HG03045 (cell line): Measurements from ENCODE around the gene COA1.
"Not testable (repeated sequence)": the region's sequence is repeated elsewhere in the genome, so short reads cannot be mapped to it uniquely, and the experiment has no call there.

Experiments
- ATAC-seq: cut with Tn5 transposase; IDR thresholded peaks from one replicate; pipeline ENCODE4 v1.9.1; 2021; ENCODE audit warnings: mild to moderate bottlenecking, moderate library complexity; ENCODE audit not compliant: unreplicated experiment

COA1 gene

DNA sequence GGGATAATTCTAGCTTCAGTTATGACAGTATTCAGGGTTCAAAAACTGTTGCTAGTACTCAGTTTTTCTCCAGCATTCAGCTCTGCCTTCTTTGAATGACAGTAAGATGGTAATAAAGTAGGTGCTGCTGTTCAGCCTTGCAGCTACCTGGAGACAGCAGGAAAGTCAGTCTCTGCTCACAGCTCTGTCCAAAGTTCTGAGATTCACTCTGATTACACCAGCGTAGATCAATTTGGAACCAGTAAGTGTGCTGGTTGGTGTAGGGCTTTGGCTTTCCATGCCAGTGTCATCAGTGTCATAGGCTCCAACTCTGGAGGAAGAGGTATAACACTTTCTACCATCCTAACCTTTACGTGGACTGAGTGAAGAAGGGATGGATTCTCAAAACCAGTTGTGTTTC, 120.2 kb downstream of the COA1 start:
- no peak for ATAC-seq

DNA sequence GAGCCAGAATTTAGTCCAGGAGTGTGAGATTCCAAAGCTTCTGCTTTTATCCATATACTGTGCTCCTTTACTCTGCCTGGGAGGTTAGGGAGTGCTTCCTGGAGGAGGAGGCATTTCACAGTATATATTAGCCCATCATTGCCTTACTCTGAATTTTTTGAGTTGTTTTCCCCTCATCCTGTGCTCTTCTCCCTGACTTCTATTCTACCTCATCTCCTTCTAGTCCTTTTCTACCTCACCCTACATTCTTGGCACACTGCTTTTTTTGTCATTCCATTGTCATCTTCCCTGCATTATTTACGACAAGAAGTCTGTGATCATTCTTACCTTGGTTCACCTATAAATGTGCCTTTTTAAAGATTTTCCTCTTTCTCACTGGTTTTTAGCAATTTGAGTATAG, 125.1 kb downstream of the COA1 start:
- no peak for ATAC-seq

DNA sequence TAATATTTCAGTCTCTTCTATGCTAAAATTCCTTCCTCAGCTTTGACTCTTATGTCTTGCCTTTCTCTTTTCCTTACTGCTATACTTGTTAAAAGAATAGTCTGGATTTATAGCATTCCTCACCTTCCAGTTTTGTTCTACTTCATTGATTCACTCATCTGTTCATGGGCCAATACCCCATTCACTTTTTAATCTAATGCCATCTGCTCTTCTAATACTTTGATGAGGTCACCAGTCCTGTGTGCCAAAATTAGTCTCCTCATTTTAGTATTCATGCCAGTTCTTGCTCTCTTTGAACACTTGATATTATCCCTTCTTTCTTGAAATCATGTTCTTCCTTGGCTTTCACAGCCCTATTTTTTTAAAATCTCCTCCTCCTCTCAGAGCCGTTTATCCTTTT, 127.1 kb downstream of the COA1 start:
- no peak for ATAC-seq

DNA sequence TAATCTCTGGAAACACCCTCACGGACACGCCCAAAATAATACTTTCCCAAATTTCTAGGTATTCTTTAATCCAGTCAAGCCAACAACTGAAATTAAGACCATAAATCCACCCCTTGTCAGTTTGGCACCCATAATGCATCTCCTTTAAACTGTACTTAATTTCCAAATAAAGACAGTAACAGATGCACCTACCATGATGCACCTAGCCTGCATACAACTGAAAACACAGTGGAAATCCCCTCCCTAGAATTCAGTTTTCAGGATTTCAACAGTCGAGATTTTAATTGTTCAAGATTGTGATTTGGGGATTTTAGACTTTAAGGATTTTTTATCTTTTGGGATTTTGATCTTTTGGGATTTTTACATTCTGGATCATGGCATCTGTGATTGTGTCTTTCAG, 129.3 kb downstream of the COA1 start:
- no peak for ATAC-seq

DNA sequence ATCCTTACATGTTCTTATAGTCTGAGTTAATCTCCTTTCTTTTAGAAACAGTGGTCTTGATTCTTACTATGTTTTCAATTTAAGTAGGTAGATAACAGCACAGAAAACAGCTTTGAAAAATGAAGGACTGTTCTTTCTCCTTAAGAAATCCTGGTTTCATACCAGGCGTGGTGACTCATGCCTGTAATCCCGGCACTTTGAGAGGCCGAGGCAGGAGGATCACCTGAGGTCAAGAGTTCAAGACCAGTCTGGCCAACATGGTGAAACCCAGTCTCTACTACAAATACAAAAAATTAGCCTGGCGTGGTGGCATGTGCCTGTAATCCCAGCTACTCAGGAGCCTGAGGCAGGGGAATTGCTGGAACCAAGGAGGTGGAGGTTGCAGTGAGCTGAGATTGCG, 132.9 kb downstream of the COA1 start:
- not testable (repeated sequence) for ATAC-seq

- no peak for ATAC-seq
Measured at GRCh38 chr7:43594020-43594419, 135.3 kb downstream of the COA1 start.

- no peak for ATAC-seq
Measured at GRCh38 chr7:43593010-43593409, 136.3 kb downstream of the COA1 start.

- no peak for ATAC-seq
Measured at GRCh38 chr7:43592326-43592725, 137.0 kb downstream of the COA1 start.

GRCh38 chr7:43591558-43592180, 137.7 kb downstream of the COA1 start:
- ATAC-seq = no peak

- ATAC-seq = peak; percentile 69
Measured at GRCh38 chr7:43590862-43591557, 138.3 kb downstream of the COA1 start.

DNA sequence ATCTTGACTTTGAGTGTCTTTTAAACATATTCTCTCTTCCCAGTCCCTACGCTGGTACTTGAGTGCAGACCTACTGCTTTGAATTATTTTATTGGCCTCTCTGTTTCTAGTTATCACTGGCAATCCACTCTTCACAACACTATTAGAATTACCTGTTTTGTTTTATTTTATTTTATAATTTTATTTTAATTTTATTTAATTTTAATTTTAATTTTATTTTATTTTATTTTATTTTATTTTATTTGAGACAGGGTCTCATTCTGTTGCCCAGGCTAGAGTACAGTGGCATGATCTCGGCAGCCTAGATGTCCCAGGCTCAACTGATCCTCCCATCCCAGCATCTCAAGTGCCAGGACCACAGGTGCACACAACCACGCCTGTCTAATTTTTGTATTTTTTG, 139.6 kb downstream of the COA1 start:
- no peak for ATAC-seq
